SK-N-SH (cell line): Measurements from ENCODE around the gene SNAI3. TPM values are rescaled to one million over a fixed set of nuclear protein-coding genes. Genes with fewer than 3 reads are reported as not detected.

Experiments
- CTCF ChIA-PET: fragments of 300-600, 350-600 bp; formaldehyde crosslinking; extraction: SDS; loops from one replicate; lab custom pipeline; 2021; lab: Yijun Ruan, JAX
- POLR2A ChIA-PET: fragments of 350-600 bp; sonication (Branson Sonifier 250); formaldehyde crosslinking; extraction: SDS; loops from one replicate; lab custom pipeline; 2020; ENCODE audit warnings: antibody characterized with exemption, inconsistent platforms; lab: Yijun Ruan, JAX
- DNase-seq: peaks from one replicate; pipeline ENCODE4 v3.0.0; 2012
- H2AFZ ChIP-seq: fragments of 200-600 bp; sonication (generic); 2 replicates; pipeline ENCODE4 v1.8.1; 2016; ENCODE audit warnings: antibody characterized with exemption, mild to moderate bottlenecking, low read depth
- H3F3A ChIP-seq: fragments of 200-600 bp; sonication (generic); replicated peaks from 2 replicates; pipeline ENCODE3; 2016; ENCODE audit warnings: antibody characterized with exemption, mild to moderate bottlenecking; ENCODE audit not compliant: insufficient read depth
- H3K27ac ChIP-seq, 2 experiments: fragments of 200-500 bp in 1 of 2; fragments of 200-600 bp in 1 of 2; sonication (Bioruptor generic) in 1 of 2; sonication (generic), shearing (Covaris generic) in 1 of 2; 2 replicates each; pipeline versions ENCODE4 v1.5.1 to v1.6.1; 2014 to 2016; ENCODE audit warnings: low read depth in 2 of 2, inconsistent platforms in 1 of 2, low read length in 1 of 2, mild to moderate bottlenecking in 1 of 2, mixed read lengths in 1 of 2
- H3K27me3 ChIP-seq: fragments of 200-600 bp; sonication (generic), shearing (Covaris generic); 2 replicates; pipeline ENCODE4 v1.6.1; 2016; ENCODE audit warnings: mixed run types; ENCODE audit not compliant: insufficient read depth
- H3K36me3 ChIP-seq, 2 experiments: fragments of 200-500 bp in 1 of 2; fragments of 200-600 bp in 1 of 2; sonication (Bioruptor generic) in 1 of 2; sonication (generic) in 1 of 2; replicated peaks in 1 of 2; 2 replicates each; pipeline versions ENCODE3 to v1.5.1; 2014 to 2016; ENCODE audit warnings: low read length in 1 of 2, mild to moderate bottlenecking in 1 of 2; ENCODE audit not compliant: insufficient read depth in 2 of 2, control insufficient read depth in 1 of 2
- H3K4me1 ChIP-seq, 2 experiments: fragments of 200-500 bp in 1 of 2; fragments of 200-600 bp in 1 of 2; sonication (Bioruptor generic) in 1 of 2; sonication (generic), shearing (Covaris generic) in 1 of 2; 2 replicates each; pipeline versions ENCODE4 v1.5.1 to v1.6.1; 2014 to 2016; ENCODE audit warnings: low read depth in 1 of 2, low read length in 1 of 2, mixed run types in 1 of 2; ENCODE audit not compliant: insufficient read depth in 2 of 2, control insufficient read depth in 1 of 2
- H3K4me2 ChIP-seq: fragments of 200-600 bp; sonication (generic), shearing (Covaris generic); 2 replicates; pipeline ENCODE4 v1.6.1; 2017; ENCODE audit warnings: mixed run types
- H3K4me3 ChIP-seq, 2 experiments: fragments of 200-500 bp in 1 of 2; fragments of 200-600 bp in 1 of 2; sonication (Bioruptor generic) in 1 of 2; sonication (generic), shearing (Covaris generic) in 1 of 2; 2 replicates each; pipeline versions ENCODE4 v1.5.1 to v1.8.1; 2014 to 2016; ENCODE audit warnings: low read depth in 2 of 2, inconsistent platforms in 1 of 2, low read length in 1 of 2, mild to moderate bottlenecking in 1 of 2, mixed read lengths in 1 of 2, moderate library complexity in 1 of 2
- H3K79me2 ChIP-seq: fragments of 200-600 bp; sonication (generic); 2 replicates; pipeline ENCODE4 v1.8.1; 2017; ENCODE audit warnings: mild to moderate bottlenecking; ENCODE audit not compliant: insufficient read depth
- H3K9ac ChIP-seq: fragments of 200-600 bp; sonication (generic); 2 replicates; pipeline ENCODE4 v1.6.1; 2017; ENCODE audit warnings: mixed run types
- H3K9me2 ChIP-seq: fragments of 200-600 bp; sonication (generic); 2 replicates; pipeline ENCODE4 v1.6.1; 2017; ENCODE audit warnings: mixed run types
- H3K9me3 ChIP-seq: fragments of 200-600 bp; sonication (generic); 2 replicates; pipeline ENCODE4 v1.6.1; 2017; ENCODE audit warnings: mixed run types, mild to moderate bottlenecking, moderate library complexity
- H4K20me1 ChIP-seq: fragments of 200-600 bp; sonication (generic); 2 replicates; pipeline ENCODE4 v1.6.1; 2017; ENCODE audit warnings: mild to moderate bottlenecking, mixed run types; ENCODE audit not compliant: insufficient read depth
- CHD2 ChIP-seq: fragments of 150-350 bp; IDR thresholded peaks from 2 replicates; pipeline ENCODE4 v1.6.1; 2018; ENCODE audit warnings: low read length; ENCODE audit not compliant: partially characterized antibody
- ELF1 ChIP-seq: IDR thresholded peaks from 2 replicates; pipeline ENCODE4 v1.4.0; 2012
- FOSL2 ChIP-seq: IDR thresholded peaks from 2 replicates; pipeline ENCODE4 v1.4.0; 2012; ENCODE audit warnings: low read depth, mild to moderate bottlenecking, moderate library complexity, borderline replicate concordance
- JUND ChIP-seq: IDR thresholded peaks from 2 replicates; pipeline ENCODE4 v1.4.0; 2012
- MXI1 ChIP-seq: IDR thresholded peaks from 2 replicates; pipeline ENCODE4 v1.6.1; 2012; ENCODE audit warnings: mild to moderate bottlenecking, low read depth, low read length, improper control_type of control experiment
- NRF1 ChIP-seq: IDR thresholded peaks from 2 replicates; pipeline ENCODE4 v1.6.1; 2012; ENCODE audit warnings: low read depth, mild to moderate bottlenecking, low read length
- POLR2AphosphoS5 ChIP-seq: IDR thresholded peaks from 2 replicates; pipeline ENCODE4 v1.6.1; 2012; ENCODE audit warnings: low read depth, low read length
- RAD21 ChIP-seq: IDR thresholded peaks from 2 replicates; pipeline ENCODE4 v1.6.1; 2012; ENCODE audit warnings: mild to moderate bottlenecking, low read length
- RFX5 ChIP-seq: IDR thresholded peaks from 2 replicates; pipeline ENCODE4 v1.6.1; 2012; ENCODE audit warnings: mild to moderate bottlenecking, improper control_type of control experiment, low read length
- RXRA ChIP-seq: IDR thresholded peaks from 2 replicates; pipeline ENCODE4 v1.4.0; 2012; ENCODE audit warnings: low read depth, mild to moderate bottlenecking, borderline replicate concordance
- SIN3A ChIP-seq: IDR thresholded peaks from 2 replicates; pipeline ENCODE4 v1.6.1; 2012; ENCODE audit warnings: low read depth, mild to moderate bottlenecking, low read length, moderate library complexity, borderline replicate concordance
- SMC3 ChIP-seq: IDR thresholded peaks from 2 replicates; pipeline ENCODE4 v1.6.1; 2012; ENCODE audit warnings: low read depth, low read length, improper control_type of control experiment
- TAF1 ChIP-seq: IDR thresholded peaks from 2 replicates; pipeline ENCODE4 v1.6.1; 2012; ENCODE audit warnings: low read depth, mild to moderate bottlenecking, low read length, moderate library complexity, borderline replicate concordance
- TCF12 ChIP-seq: IDR thresholded peaks from 2 replicates; pipeline ENCODE4 v1.4.0; 2012
- YY1 ChIP-seq: IDR thresholded peaks from 2 replicates; pipeline ENCODE4 v1.4.0; 2012; ENCODE audit warnings: low read depth, mild to moderate bottlenecking
- WGBS: methylation state at CpG from one replicate; pipeline ENCODE4 v1.1.6; 2017; ENCODE audit warnings: low lambda C conversion rate; 5-methylcytosine and 5-hydroxymethylcytosine counted together
- polyA plus RNA-seq, 3 experiments: library from polyadenylated mRNA; depleted of rRNA; stranded (reverse); fragments of >200 nt; gene quantifications; 2 replicates each; pipeline ENCODE4 v1.2.3, GENCODE V29; 2012
- TF ChIP-seq, protein P1 (sequence below): IDR thresholded peaks from 2 replicates; pipeline ENCODE4; 2012
- TF ChIP-seq, protein P2 (sequence below): fragments of 150-350 bp; IDR thresholded peaks from 2 replicates; pipeline ENCODE4 v1.6.1; 2017; ENCODE audit warnings: antibody characterized with exemption, low read length, low read depth, borderline replicate concordance
- TF ChIP-seq, protein P3 (sequence below): fragments of 150-350 bp; IDR thresholded peaks from 2 replicates; pipeline ENCODE4 v1.6.1; 2016; ENCODE audit warnings: mild to moderate bottlenecking, low read depth, low read length
- TF ChIP-seq, protein P4 (sequence below): IDR thresholded peaks from 2 replicates; pipeline ENCODE4 v1.4.0; 2012; ENCODE audit warnings: low read depth
- TF ChIP-seq, protein P5 (sequence below): IDR thresholded peaks from 2 replicates; pipeline ENCODE4 v1.4.0; 2012; ENCODE audit warnings: low read depth, borderline replicate concordance

The SNAI3 gene
- polyA plus RNA-seq, 1 of the 3 experiments (the other 2 are of a cell fraction): 0.03 TPM

DNA sequence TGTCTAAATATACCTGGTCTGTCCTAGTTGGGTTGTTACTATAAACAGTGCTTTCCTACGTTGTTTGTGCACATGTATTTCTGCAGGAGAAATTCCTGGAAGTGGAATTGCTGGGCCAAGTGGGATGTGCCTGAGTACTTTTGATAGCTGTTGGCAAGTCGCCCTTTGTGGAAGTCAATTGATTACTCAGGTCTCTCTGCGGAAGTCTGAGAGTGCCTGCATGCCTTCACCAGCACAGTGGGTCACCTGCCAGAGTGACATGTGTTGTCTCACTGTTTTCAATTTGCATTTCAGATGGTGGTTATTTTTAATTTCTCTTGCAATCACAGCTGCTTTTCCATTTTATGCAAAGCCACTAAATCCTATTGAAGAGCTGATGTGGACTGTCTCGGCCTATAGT lies 21.2 kb downstream of the SNAI3 start:
- peaks cover 4% of the 10 kb centered on the region for H3F3A ChIP-seq
- no peak overlapping the region for H3K4me3 ChIP-seq
- no peaks in the 10 kb centered on the region for H3K9me3 ChIP-seq
- no peak overlapping the region for H2AFZ ChIP-seq
- H3K4me1 ChIP-seq: peaks cover 0 to 5% of the 10 kb centered on the region in 2 experiments; a peak in 1 of 4 replicates
- H3K36me3 ChIP-seq: peaks cover 0 to 3% of the 10 kb centered on the region in 2 experiments
- no peak overlapping the region for H3K9ac ChIP-seq
- no peaks in the 10 kb centered on the region for H3K9me2 ChIP-seq
- no peaks in the 10 kb centered on the region for H3K27me3 ChIP-seq
- ChIA-PET POLR2A (no interaction called here), CTCF (interaction anchor here (0.9 to 1.2 kb wide), 2 partner anchors 8 to 89 kb away, joined by 3 read pairs; no protein-coding TSS in a partner anchor)
- no peak overlapping the region for H3K4me2 ChIP-seq
- no peaks in the 10 kb centered on the region for H4K20me1 ChIP-seq
- 91% methylated on average over 4 of the region's 4 CpGs for WGBS
- H3K27ac ChIP-seq: no peak overlapping the region
- DNase-seq: no peak
- TF ChIP-seq FOSL2 (no peak), SMC3 (no peak), JUND (no peak), RAD21 (no peak), MXI1 (no peak), NRF1 (no peak), CHD2 (no peak), ELF1 (no peak), SIN3A (no peak), YY1 (no peak)
- TF ChIP-seq, protein P1, sequence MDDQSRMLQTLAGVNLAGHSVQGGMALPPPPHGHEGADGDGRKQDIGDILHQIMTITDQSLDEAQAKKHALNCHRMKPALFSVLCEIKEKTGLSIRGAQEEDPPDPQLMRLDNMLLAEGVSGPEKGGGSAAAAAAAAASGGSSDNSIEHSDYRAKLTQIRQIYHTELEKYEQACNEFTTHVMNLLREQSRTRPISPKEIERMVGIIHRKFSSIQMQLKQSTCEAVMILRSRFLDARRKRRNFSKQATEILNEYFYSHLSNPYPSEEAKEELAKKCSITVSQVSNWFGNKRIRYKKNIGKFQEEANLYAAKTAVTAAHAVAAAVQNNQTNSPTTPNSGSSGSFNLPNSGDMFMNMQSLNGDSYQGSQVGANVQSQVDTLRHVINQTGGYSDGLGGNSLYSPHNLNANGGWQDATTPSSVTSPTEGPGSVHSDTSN: no peak
- TF ChIP-seq, protein P2, sequence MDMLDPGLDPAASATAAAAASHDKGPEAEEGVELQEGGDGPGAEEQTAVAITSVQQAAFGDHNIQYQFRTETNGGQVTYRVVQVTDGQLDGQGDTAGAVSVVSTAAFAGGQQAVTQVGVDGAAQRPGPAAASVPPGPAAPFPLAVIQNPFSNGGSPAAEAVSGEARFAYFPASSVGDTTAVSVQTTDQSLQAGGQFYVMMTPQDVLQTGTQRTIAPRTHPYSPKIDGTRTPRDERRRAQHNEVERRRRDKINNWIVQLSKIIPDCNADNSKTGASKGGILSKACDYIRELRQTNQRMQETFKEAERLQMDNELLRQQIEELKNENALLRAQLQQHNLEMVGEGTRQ: no peak
- peaks cover 8% of the 10 kb centered on the region for H3K79me2 ChIP-seq

DNA sequence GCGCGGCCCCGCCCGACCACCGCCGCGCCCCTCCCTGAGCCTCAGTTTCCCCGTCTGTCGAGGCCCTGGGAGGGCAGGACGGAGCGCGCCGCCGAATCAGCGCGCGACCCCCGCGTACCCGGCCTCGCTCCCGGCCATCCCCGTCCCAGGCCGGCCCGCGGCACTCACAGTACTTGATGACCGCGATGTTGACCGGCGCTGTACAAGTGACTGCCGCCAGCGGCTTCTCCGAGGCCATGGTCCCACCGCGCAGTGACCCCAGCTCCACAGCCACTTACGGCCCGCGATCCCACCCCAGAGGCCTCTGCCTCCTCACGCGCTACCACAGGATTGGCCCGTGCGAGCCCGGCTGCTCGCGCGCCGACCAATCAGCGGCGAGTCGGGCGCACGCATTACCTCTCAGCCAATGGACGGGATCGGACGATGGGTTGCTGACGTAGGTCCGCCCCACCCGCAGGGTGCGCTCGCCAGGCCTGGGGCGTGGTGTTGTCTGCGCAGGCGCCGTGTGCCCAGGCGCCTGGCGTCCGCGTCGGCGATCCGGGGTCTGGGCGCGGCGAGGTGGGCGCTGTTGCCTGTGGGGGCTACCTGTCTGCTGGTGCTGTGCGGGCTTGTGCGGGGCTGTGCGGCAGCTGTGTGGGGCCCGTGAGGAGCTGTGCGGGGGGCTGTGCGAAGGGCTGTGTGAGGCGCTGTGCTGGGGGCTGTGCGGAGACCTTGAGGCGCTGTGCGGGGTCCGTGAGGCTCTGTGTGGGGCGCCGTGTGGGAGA lies 23.3 kb downstream of the SNAI3 start, which contains the start of gene MVD:
Gene MVD (minus strand): TSS at position 249 of the 764 bp plus-strand sequence. CDS start 11 bp downstream, at position 238.
- CTCF ChIA-PET: interaction anchor here (0.6 to 1.4 kb wide), 6 partner anchors 8 to 104 kb away, joined by 3 to 6 read pairs (median 4); partner anchors contain the start of gene CYBA
- POLR2A ChIA-PET: interaction anchor here (0.6 to 1.0 kb wide), 2 partner anchors 34 to 198 kb away, joined by 3 read pairs; no protein-coding TSS in a partner anchor
- TF ChIP-seq RAD21: no peak
- TF ChIP-seq ELF1: peak; percentile 84
- TF ChIP-seq CHD2: peak; percentile 89
- TF ChIP-seq TCF12: no peak
- TF ChIP-seq JUND: no peak
- TF ChIP-seq, protein P3, sequence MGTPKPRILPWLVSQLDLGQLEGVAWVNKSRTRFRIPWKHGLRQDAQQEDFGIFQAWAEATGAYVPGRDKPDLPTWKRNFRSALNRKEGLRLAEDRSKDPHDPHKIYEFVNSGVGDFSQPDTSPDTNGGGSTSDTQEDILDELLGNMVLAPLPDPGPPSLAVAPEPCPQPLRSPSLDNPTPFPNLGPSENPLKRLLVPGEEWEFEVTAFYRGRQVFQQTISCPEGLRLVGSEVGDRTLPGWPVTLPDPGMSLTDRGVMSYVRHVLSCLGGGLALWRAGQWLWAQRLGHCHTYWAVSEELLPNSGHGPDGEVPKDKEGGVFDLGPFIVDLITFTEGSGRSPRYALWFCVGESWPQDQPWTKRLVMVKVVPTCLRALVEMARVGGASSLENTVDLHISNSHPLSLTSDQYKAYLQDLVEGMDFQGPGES: peak; percentile 81
- TF ChIP-seq POLR2AphosphoS5: peak; percentile 73
- TF ChIP-seq, protein P4, sequence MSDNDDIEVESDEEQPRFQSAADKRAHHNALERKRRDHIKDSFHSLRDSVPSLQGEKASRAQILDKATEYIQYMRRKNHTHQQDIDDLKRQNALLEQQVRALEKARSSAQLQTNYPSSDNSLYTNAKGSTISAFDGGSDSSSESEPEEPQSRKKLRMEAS: peak; percentile 60
- TF ChIP-seq, protein P5, sequence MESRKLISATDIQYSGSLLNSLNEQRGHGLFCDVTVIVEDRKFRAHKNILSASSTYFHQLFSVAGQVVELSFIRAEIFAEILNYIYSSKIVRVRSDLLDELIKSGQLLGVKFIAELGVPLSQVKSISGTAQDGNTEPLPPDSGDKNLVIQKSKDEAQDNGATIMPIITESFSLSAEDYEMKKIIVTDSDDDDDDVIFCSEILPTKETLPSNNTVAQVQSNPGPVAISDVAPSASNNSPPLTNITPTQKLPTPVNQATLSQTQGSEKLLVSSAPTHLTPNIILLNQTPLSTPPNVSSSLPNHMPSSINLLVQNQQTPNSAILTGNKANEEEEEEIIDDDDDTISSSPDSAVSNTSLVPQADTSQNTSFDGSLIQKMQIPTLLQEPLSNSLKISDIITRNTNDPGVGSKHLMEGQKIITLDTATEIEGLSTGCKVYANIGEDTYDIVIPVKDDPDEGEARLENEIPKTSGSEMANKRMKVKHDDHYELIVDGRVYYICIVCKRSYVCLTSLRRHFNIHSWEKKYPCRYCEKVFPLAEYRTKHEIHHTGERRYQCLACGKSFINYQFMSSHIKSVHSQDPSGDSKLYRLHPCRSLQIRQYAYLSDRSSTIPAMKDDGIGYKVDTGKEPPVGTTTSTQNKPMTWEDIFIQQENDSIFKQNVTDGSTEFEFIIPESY: no peak
- no peak for TF ChIP-seq RXRA
- peak; percentile 57 for TF ChIP-seq TAF1
- peak; percentile 90 for TF ChIP-seq RFX5

More for the DNA sequence above, 23.3 kb downstream of the SNAI3 start, which contains the start of gene MVD:
- Histone ChIP-seq H3F3A (peaks cover 4% of the 10 kb centered on the region), H3K4me3 (peak within 1 kb of the TSS; percentile 82 to 92), H3K9ac (peak within 1 kb of the TSS; percentile 82), H3K9me2 (no peaks in the 10 kb centered on the region), H3K27me3 (no peaks in the 10 kb centered on the region), H3K4me1 (peaks cover 0 to 5% of the 10 kb centered on the region in 2 experiments; a peak in 1 of 4 replicates), H3K9me3 (no peaks in the 10 kb centered on the region), H3K79me2 (peaks cover 11% of the 10 kb centered on the region), H3K27ac (peak within 1 kb of the TSS in 1 of 2 experiments; percentile 74; a peak in 1 of 4 replicates), H2AFZ (peak within 1 kb of the TSS; percentile 98), H4K20me1 (no peaks in the 10 kb centered on the region), H3K36me3 (no peaks in the 10 kb centered on the region), H3K4me2 (peak within 1 kb of the TSS; percentile 99)
- WGBS: under 1% methylated on average over 27 of the region's 88 CpGs
- peak; percentile 100 for DNase-seq
